Dedifferentiated amniotic fluid mesenchymal stem cell (primary cell): ENCODE measurements around the gene LRRC75B.
"Not testable (repeated sequence)": the region's sequence is repeated elsewhere in the genome, so short reads cannot be mapped to it uniquely, and the experiment has no call there.

Experiments used
- DNase-seq: peaks from one replicate; pipeline ENCODE4 v3.0.0-alpha.2; 2016; ENCODE audit errors: extremely low spot score

The LRRC75B gene

DNA sequence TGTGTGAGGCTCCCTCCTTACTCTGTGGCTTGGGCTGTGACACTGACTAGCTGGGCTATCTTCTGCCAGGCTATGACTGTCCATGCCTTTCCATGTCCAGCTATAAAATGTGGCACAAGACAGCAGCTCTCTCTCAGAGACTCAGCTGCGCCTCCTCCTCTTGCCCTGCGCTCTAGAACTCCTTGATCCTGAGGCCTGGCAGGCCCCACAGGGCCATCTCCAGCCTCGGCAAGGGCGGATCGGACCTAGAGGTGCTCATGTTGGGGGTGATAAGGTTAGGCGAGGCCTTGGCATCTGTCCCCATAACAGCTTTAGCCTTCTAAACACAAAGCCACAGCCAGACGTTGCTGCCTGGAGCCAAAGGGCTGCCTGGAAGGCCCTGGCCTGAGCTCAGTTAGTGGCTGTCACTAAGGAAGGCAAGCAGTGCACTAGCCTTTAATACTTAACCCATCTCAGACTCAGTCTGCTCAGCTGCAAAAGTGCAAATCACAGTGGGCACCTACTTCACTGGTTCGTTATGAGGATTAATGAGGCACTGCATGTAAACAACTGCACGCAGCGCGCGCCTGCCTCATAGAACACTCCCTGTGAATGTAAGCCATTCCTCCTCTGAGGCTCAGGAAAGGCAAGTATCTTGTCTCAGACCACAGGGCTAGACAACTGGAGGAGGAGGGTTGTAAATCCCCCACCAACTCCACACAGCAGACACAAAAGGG lies 39.1 kb downstream of the LRRC75B start:
- DNase-seq: no peak

DNA sequence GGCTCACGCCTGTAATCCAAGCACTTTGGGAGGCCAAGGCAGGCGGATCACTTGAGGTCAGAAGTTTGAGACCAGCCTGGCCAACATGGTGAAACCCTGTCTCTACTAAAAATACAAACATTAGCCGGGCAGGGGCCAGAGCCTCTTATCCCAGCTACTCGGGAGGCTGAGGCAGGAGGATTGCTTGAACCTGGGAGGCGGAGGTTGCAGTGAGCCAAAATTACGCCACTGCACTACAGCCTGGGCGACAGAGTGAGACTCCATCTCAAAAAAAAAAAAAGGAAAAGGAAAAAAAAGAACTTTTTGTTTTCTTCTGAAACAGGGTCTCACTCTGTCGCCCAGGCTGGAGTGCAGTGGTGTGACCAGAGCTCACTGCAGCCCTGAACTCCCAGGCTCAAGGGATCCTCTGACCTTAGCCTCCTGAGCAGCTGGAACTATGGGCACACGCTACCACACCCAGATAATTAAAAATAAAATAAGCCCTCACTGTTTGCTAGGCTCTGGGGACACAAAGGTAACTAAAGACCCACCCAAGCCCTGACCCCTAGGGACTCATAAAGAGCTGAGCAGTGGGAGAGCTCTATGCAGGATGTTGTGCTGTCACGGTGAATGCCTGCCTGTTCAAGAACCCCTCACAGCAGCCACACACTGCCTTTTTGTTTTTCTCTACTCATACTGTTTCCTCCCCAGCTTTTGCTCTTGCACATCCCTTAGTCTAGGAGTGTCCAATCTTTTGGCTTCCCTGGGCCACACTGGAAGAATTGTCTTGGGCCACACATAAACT lies 40.2 kb downstream of the LRRC75B start:
- DNase-seq: not testable (repeated sequence)

- no peak for DNase-seq
Measured at GRCh38 chr22:24550902-24551435, 41.9 kb downstream of the LRRC75B start.

DNA sequence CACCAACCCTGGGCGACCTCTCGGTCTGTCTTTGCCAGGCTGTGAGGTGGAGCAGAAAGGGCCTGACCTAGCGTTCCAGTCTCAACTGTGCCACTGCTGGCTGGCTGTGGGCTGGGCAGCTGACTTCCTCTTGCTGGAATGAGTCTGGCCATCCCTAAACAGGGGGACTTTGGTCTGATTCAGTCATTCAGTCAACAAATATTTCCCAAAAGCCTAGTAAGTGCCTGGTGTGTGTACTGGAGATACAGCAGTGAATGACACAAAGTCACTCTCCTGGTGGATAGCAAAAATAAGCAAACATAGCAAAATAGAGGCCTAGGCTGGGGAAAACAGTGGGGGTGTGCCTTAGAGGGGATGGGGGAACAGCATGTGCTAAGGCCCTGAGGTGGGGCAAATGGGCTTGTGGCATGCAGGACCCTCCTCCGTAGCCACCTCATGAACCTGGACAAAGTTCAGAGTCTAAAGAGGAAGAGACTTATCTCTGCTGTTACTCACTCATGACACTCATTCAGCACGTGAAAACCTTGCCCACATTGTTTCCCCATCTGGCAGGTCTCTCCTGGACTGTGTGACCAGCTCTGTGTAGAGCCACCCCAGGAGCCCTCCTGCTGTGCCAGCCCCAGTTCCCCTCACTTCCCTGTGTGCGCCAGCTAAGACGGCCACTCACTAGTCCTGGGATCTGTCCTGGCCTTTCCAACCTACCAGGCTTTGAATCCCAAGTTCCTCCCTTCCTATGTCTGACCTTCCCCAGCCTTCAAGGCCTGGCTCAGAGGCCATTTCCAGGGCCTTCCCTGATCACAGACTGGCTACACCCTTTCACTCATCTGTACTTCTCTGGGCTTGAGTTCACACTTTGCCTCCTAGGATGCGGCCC lies 42.6 kb downstream of the LRRC75B start:
- DNase-seq: no peak

DNA sequence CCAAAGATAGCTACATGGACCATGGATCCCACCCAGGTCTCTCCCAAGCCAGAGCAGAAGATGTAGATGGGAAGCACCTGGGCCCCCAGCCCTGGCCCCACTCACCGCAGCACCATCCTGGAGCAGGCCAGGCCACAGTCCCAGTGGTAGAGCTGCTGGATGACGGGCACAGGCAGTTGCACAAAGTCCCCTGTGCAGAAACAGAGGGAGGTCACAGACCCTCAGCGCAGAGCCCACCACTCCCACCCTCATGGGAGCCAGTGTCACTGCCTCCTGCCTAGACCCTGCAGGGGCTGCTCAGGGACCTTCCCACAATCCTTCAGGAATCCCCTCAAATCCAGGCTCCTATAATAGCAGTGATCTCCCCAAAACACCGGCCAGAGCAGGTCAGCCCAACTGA lies 44.1 kb downstream of the LRRC75B start:
- no peak for DNase-seq

DNA sequence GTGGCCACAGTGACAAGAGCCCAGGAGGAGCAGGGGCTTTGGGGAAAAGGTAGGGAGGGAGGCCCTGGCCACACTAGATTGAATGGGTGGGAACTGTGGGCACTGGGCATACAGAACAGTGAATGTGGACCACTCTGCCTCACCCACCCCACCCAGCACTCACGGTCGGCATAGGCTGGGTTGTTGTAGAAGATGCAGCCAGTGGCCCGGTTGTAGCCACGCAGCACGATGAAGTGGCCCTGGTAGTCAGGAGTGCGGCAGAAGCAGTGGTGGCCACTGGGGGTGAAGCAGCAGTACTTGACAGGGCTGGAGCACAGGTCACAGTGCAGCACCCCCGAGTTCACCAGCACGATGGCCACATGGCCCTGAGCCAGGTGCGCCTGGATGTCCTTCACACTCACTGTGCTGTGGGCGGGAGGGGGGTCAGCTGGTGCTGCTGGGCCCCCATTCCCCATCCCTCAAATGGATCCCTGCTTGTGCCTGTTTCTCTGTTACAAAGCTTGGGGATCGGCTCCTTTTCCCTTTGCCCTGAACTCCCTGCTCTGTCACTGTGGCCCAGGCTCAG lies 49.1 kb downstream of the LRRC75B start:
- no peak for DNase-seq

DNA sequence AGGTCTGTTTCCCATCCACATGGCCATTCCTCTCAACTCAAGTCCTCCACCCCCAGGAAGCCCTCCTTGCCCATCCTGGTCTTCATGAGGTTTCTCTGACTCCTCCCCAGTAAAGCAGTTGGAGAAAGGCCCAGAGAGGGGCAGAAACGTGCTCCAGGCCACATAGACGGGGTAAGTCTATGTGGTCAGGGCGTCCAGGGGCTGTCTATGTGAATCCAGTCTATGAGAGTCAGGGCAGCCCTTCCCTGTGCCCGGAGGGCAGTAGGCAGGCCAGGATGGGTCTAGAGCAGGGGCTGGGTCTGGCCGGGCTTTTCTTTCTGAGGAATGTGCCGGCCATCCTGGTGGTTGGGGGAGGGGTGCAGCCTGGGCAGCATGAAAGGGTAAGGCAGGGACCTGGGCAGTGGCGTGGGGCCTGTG lies 49.7 kb downstream of the LRRC75B start:
- DNase-seq: no peak

DNA sequence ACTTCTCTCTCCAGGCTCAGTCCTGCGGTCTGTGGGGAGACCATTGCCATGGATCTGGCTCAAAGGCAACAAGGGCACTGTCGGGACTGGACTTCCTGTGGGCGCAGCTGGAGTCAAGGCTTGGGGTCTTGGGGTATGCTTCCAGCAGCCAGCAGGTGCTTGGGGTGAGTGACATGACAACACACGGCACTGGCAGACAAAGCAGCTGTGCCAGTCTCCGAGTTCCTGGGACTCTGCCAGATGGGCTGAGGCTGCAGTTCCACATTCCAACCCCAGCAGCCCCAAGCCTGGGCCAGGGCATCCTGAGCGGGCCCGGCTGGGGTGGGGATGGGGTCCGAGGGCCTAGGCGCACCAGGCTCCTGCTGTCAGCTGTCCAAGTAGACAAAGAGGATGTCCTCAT lies 50.2 kb downstream of the LRRC75B start:
- DNase-seq: no peak

- no peak for DNase-seq
Measured at GRCh38 chr22:24541681-24542515, 51.0 kb downstream of the LRRC75B start.

DNA sequence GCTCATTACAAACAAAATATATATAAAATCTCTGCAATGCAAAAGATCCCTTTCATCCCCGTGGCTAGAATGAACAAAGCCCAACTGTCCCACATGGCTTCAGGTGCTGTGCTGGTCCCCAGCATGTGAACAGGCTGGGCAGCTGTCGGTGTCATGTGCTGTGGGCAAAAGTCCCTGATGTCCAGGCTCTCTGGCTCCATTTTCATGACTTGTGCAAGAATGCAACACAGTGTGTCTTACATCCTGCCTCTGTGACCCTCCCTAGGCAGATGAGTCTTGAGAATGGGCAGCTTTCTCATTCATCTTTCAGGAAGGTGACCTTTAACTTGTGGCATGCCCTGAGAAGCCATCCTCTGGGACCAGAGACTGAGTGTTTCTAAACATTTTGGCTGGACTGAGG lies 52.4 kb downstream of the LRRC75B start:
- DNase-seq: no peak

DNA sequence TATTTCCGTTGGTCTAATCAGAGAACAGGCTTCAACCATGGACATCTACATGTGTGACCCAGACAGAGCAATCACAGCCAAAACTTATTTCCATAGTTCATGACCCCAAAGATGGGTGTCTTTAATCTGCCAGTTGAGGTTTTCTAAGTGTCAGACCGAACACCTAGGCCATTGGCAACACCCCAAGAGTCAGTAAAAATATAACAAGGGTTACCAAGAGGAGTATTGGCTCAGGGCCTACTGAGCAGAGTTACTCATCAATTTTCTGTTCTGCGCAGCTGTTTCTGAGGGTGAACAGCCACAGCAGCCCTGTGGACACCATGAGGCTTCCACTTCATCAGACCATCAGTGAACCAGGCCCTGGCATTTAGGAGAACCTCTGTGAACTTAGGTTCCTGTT lies 56.8 kb downstream of the LRRC75B start:
- DNase-seq: no peak
